Measurements from ENCODE around the gene VSTM4.

Gene VSTM4

DNA sequence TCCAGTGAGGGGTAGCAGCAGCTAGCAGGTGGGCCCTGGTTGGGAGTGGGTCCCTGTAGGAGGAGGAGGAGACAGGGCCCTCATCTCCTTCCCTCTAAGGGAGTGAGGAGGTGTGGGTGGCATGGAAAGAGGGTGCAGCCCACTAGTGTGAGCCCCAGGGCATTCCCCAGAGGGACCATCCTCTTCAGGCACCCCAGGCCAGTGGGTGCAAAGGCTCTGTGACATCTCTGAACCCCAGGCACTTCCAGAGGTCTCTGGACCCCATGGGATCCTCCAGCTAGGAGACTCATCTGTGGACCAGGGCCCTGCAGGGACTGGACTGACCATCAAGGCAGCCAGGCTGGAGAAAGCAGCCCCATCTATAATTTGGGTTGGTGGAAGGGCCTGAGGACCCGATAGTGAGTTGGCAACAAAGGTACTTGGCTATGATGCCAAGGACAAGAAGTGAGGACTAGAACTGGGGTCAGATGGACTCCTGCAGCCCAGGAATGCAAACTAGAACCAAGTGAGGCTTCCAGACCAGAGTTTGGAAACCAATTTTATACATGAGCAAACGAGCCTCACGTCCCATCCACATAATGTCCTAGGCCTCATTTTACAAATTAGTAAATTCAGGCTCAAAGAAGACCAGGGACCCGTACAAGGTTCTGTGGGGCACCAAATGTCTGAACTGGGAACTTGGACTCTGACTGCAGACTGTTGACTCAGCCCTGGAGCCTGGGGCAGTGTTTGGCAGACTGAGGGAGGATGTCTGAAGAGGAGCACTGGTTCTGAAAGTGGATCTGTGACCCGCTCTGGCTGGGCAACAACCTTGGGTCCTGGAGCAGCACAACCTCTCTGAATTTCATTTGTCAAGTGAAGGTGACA, 1.4 kb upstream of the VSTM4 start:
- DNase-seq, result no peak

- no peak for DNase-seq
Measured at GRCh38 chr10:49115796-49116508, 630 bp upstream of the VSTM4 start.

DNA sequence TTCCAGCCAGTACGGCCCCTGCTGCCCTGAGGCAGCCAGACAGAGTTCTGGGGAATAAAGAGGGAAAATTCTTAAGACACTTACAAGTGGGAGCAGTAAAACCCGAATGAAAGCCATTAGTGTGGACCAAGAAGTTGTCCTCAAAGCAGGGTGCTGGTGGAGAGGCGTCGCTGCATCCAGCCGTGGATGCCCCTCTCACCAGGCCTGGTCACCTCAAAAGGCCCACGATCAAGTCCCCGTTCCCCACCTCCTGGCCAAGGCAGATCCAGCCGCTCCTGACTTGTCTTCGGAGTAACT, 656 bp downstream of the VSTM4 start:
- DNase-seq, result no peak

DNA sequence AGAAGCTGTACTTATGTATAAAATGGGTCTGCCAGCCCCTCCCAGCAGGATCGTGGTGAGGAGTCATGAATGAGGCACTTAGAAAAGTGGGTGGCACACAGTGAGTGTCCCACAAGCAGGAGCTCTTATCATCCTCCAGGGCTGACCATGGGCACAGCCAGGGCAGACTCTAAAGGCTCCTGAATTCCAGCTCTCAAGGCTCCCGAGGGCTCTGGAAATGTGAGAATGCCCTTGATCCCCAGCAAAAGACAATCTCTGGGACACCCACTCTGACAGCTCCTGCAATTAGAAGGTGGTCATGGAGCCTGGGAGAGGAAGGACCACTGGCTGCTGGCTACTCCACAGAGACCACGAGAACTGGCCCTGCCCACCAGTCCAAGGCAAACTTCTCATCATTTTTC, 1.6 kb downstream of the VSTM4 start:
- DNase-seq, result no peak

DNA sequence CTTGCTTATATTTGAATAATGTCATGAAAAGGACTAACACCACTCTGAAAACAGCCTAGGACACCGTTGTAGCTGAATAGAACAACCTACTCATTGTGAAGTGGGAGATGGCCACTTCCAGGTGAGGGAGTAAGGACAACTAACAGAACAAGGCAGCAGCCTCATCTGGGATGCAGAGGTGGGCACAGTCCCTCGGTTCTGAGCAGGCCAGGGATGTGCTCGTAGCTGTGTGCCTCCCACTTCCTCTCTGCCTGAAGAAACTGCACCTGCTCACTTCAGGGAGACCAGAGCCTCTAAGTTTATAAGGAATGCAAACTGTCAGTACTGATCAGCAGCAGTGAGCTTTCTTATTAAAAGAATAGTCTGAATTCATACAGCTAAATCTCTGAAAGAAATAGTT, 2.5 kb downstream of the VSTM4 start:
- no peak for DNase-seq

- DNase-seq, result no peak
Measured at GRCh38 chr10:49112098-49112497, 3.2 kb downstream of the VSTM4 start.

DNA sequence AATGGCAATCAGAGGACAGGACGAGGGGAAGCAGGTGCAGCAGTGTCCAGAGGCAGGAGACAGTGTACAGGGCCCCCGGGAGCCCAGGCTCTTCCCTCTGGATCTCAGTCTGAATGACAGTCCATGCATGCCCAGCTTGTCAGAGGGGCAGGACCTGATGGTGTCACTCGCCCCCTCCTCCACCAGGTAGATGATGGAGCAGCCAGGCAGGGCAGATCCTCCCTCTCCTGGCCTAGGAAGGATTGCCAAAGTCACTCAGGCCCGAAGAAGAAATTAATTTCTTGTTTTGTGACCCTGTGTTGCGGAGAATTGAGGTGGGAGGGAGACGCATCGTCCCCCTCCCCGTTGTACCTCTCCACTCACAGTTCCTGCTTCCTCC, 4.0 kb downstream of the VSTM4 start:
- no peak for DNase-seq

DNA sequence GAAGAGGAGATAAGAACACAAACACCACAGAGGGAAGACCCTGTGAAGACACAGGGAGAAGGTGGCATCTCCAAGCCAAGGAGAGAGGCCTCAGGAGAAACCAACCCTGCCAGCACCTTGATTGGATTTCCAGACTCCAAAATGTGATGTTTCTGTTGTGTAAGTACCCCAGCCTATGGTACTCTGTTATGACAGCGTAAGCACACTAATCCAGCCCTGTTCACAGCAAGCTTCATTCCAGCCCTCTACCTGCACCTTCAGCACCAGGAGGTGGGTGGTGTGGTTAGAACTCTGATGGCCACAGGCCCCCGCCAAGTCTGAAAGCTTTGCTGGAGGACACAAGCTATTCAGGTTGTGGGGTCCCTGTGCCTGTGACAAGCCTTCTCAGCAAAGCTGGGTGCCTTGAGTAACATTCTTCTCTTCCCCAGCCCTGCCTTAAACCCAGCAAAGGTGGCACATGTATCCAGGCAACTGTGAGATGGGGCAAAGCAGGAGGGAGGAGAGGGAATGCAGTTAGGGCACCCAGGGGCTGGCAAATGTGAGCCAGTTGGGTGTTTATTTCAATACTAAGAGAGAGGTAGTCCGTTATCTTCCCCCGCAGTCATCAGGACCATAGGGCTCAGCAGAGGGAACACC, 4.5 kb downstream of the VSTM4 start:
- DNase-seq, result no peak

GRCh38 chr10:49109669-49110340, 5.5 kb downstream of the VSTM4 start:
- no peak for DNase-seq

GRCh38 chr10:49108656-49109055, 6.7 kb downstream of the VSTM4 start:
- DNase-seq, result no peak

DNA sequence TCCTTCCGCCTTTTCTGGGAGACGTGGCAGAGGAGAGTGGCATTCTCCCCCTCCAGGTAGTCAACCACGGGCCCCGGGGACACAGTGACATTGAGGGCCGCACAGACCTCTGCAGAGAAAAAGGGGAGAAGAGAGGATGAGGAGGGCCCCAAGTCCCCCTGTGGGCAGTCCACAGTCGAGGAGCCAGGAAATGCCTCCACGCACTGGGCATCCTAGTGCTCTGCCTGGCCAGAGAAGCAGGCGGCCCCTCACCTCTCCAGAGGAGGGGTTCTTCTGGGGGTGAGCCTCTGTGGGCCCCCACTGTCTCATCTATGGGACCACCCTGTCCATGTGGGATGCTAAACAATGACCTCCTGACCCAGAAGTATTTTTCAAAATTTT, 7.4 kb downstream of the VSTM4 start:
- no peak for DNase-seq

- DNase-seq, result no peak
Measured at GRCh38 chr10:49107111-49107886, 8.0 kb downstream of the VSTM4 start.

DNA sequence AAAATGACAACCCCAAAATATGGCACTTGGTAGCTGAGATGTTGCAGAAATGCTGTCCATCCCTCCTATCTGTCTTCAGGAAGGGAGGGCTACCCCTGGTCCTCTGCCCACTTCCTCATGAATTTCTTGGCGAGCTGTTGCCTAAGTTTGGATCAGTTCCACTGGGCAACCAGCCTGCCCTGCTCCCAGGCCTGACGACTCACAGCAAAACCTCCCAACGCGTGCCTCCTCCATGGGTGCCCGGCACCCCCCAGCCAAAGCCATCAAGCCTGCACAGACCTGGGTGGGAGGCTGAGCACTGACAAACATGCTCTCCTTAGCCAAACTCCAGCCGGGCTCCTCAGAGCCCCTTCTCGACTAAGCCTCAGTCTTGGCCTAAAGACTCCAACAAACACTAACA, 8.9 kb downstream of the VSTM4 start:
- no peak for DNase-seq

DNA sequence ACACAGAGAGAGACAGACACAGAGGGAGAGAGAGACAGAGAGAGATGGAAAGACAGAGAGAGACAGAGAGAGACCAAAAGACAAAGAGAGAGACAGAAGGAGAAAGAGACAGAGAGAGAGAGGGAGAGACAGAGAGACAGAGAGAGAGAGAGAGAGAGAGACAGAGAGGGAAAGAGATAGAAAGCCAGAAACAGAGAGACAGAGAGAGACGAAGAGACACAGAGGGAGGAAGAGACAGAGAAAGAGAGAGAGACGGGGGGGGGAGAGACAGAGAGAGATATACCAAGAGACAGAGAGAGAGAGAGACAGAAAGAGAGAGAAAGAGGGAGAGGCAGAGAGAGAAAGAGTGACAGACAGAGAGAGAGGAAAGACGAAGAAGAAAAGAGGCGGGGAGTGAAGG, 10.2 kb downstream of the VSTM4 start:
- no peak for DNase-seq

DNA sequence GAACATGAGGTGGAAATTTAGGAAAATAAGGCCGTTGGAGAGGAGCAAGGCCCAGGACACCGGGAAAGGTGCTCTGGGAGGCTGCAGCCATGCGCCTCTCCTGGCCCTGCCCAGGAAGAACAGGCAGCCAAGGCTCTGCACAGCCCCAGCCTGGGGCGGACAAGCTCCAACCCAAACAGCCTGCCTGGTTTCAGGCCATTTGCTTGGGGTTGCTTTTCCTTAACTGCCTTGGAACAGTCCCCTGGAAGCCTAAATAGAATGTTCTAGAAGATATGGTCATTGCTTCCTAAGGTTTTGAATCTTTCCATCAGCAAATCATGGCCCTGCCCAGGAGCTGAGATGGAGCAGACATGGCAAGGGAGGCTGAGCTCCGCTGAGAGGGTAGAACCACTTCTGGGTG, 11.0 kb downstream of the VSTM4 start:
- no peak for DNase-seq

DNA sequence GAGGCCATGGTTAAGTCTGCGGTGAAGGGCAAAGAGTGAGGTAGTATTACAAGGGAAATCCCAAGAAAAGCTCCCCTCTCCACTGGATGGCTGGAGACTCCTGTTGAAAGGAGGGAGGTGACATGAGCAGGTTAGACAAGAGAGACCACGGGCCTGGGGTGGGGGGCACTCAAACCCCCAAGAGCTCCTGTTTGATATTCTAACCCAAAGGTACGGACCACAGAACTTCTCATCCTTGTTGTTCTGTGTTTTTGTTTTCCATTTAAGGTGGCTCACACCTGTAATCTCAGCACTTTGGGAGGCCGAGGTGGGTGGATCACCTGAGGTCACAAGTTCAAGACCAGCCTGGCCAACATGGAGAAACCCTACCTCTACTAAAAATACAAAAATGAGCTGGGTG, 11.6 kb downstream of the VSTM4 start:
- no peak for DNase-seq

- no peak for DNase-seq
Measured at GRCh38 chr10:49099046-49099445, 16.3 kb downstream of the VSTM4 start.

- DNase-seq, result no peak
Measured at GRCh38 chr10:49096890-49097445, 18.4 kb downstream of the VSTM4 start.

DNA sequence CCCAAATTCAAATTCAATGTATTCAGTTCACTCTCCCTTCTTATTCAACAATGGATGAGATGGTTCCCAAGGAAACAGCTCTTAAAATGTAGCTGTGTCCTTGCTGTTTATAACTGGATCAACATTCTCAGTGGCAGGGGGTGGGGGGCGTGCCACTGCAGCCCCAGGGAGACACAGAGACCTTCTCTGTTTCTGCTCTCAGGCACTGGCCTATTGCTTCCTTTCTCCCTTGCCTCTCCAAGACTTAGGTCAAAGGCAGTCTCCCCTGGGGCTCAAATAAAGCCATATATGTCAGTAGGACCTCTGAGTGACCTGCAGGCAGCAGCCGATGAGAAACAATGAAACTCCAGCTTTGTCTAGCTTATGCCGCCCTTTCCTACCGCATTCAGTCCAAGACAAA, 20.7 kb downstream of the VSTM4 start:
- DNase-seq, result no peak

GRCh38 chr10:49093922-49094321, 21.4 kb downstream of the VSTM4 start:
- DNase-seq, result no peak

- DNase-seq, result no peak
Measured at GRCh38 chr10:49092477-49092876, 22.8 kb downstream of the VSTM4 start.

DNA sequence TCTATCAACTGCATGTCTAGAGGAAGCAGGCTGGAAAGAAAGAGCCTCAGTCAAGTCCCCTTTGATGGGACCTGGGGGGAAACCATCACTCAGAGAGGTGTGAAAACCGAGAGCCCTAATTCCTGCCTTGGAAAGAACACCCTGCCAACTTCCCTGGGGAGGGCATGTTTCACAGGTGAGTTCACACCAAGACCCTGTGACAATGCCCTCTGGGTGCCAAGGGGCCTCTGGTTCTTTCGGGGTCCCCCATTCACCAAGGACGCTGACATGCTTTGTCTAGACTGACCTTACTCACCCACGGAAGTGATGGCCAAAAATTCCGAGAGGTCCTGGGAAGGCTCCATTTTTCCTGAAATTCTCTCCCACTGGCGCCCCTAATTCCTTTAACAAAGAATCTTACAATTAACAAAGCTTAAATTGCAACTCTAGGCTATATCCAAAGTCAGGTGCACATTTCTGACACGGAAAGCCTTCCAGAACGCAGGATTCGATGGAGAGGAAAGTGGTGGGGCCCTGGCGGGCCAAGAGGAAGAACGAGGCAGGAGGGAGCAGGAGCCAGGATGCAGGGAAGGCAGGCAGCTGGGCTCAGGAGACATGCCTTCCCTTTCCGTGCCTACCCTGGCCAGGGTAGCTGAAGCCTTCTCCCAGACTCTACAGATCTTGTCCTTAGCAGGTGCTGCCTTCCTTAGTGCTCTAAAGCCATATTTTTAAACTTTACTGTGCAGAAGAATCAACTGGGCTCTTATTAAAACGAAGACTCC, 23.7 kb downstream of the VSTM4 start:
- DNase-seq, result no peak

Data from HCEC 1CT (cell line).